ENCODE results near the gene IL17RC. TPM values are rescaled to one million over a fixed set of nuclear protein-coding genes. Genes with fewer than 3 reads are reported as not detected.
"Not testable (repeated sequence)": the region's sequence is repeated elsewhere in the genome, so short reads cannot be mapped to it uniquely, and the experiment has no call there.

Gene IL17RC
- total RNA-seq, 4 donors from 2014 or later, result 9.7 to 63.7 (median 33.9) TPM

GRCh38 chr3:9937486-9938238 lies 20.8 kb downstream of the IL17RC start:
- no peak overlapping the region for H3K4me3 ChIP-seq
- intact Hi-C loops (cut with DNase I; ENCODE audit: low total_unique reads), result no loop called here
- TF ChIP-seq, protein P1, sequence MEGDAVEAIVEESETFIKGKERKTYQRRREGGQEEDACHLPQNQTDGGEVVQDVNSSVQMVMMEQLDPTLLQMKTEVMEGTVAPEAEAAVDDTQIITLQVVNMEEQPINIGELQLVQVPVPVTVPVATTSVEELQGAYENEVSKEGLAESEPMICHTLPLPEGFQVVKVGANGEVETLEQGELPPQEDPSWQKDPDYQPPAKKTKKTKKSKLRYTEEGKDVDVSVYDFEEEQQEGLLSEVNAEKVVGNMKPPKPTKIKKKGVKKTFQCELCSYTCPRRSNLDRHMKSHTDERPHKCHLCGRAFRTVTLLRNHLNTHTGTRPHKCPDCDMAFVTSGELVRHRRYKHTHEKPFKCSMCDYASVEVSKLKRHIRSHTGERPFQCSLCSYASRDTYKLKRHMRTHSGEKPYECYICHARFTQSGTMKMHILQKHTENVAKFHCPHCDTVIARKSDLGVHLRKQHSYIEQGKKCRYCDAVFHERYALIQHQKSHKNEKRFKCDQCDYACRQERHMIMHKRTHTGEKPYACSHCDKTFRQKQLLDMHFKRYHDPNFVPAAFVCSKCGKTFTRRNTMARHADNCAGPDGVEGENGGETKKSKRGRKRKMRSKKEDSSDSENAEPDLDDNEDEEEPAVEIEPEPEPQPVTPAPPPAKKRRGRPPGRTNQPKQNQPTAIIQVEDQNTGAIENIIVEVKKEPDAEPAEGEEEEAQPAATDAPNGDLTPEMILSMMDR (IDR thresholded peaks at IDR 0.05), result no peak
- TF ChIP-seq POLR2A (IDR thresholded peaks at IDR 0.05), result no peak
- H3K36me3 ChIP-seq, result no peaks in the 10 kb centered on the region
- H3K27ac ChIP-seq, result no peak overlapping the region
- H3K9me3 ChIP-seq, result no peaks in the 10 kb centered on the region
- H3K27me3 ChIP-seq, result no peaks in the 10 kb centered on the region
- DNase-seq, result no peak
- H3K4me1 ChIP-seq, result peaks cover 5 to 9% of the 10 kb centered on the region in 2 donors

DNA sequence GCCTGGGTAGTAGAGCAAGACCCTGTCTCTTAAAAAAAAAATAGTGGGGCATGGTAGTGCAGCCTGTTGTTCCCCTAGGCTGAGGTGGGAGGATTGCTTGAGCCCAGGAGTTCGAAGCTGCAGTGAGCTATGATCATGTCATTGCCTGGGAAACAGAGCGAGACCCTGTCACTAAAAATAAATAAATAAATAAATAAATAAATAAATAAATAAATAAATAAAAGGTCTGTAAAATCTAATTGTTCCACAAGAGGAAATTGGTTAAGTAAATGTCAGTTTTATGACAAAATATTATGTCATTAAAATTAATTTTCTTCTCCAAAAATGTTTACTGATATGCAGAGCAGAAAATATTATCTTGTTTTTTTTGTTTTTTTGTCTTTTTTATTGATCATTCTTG lies 22.1 kb downstream of the IL17RC start:
- intact Hi-C loops (cut with DNase I; ENCODE audit: low total_unique reads), result no loop called here

GRCh38 chr3:9939906-9940305 lies 23.0 kb downstream of the IL17RC start:
- DNase-seq, H3K36me3 ChIP-seq: not testable (repeated sequence)

More for the DNA sequence above, 22.1 kb downstream of the IL17RC start:
- no peak overlapping the region for H3K4me3 ChIP-seq
- no peaks in the 10 kb centered on the region for H3K27me3 ChIP-seq
- peaks cover 5 to 9% of the 10 kb centered on the region in 2 donors for H3K4me1 ChIP-seq
- TF ChIP-seq, protein P1 (IDR thresholded peaks at IDR 0.05), result no peak
- TF ChIP-seq POLR2A (IDR thresholded peaks at IDR 0.05), result no peak
- H3K9me3 ChIP-seq, result no peaks in the 10 kb centered on the region
- no peak overlapping the region for H3K27ac ChIP-seq
- DNase-seq, result no peak
- H3K36me3 ChIP-seq, result no peaks in the 10 kb centered on the region

DNA sequence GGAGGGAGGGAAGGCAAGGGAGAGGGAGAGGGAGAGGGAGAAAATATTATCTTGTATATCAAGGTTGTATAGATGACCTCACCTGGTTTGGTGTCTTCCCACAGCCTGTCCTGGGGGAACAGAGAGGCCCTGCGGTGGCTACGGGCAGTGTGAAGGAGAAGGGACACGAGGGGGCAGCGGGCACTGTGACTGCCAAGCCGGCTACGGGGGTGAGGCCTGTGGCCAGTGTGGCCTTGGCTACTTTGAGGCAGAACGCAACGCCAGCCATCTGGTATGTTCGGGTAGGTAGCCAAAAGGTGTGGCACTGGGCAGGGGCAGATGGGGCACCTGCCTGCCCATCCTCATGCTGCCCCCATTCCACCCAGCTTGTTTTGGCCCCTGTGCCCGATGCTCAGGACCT lies 23.8 kb downstream of the IL17RC start:
- intact Hi-C loops (cut with DNase I; ENCODE audit: low total_unique reads), result no loop called here
- H3K4me3 ChIP-seq, result no peak overlapping the region
- H3K9me3 ChIP-seq, result no peaks in the 10 kb centered on the region
- H3K27ac ChIP-seq, result no peak overlapping the region
- TF ChIP-seq POLR2A (IDR thresholded peaks at IDR 0.05), result no peak
- TF ChIP-seq, protein P1 (IDR thresholded peaks at IDR 0.05), result no peak
- peaks cover 0 to 3% of the 10 kb centered on the region in 2 donors for H3K4me1 ChIP-seq
- no peak for DNase-seq
- no peaks in the 10 kb centered on the region for H3K36me3 ChIP-seq
- no peaks in the 10 kb centered on the region for H3K27me3 ChIP-seq

More at GRCh38 chr3:9939906-9940305, 23.0 kb downstream of the IL17RC start:
- intact Hi-C loops (cut with DNase I; ENCODE audit: low total_unique reads); H3K4me1 ChIP-seq; H3K4me3 ChIP-seq; H3K27ac ChIP-seq; H3K27me3 ChIP-seq; H3K9me3 ChIP-seq: not testable (repeated sequence)

DNA sequence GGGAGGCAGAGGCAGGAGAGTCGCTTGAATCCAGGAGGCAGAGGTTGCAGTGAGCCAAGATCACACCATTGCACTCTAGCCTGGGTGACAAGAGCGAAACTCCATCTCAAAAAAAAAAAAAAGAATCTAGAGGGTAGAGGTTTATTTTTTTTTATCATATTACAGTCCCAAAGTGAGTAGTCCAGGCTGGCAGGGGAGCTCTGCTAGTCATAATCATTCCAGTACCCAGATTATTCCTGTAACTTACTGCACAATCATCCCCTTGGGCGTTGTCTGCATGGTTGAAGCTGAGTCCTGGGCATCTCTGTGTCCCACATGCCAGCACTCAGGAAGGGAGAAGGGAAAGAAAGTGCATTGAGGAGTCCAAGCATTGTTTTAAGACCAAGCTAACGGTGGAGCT lies 25.3 kb downstream of the IL17RC start:
- Histone ChIP-seq H3K9me3 (no peaks in the 10 kb centered on the region), H3K4me3 (no peak overlapping the region), H3K4me1 (no peaks in the 10 kb centered on the region), H3K27ac (no peak overlapping the region), H3K27me3 (no peaks in the 10 kb centered on the region), H3K36me3 (no peaks in the 10 kb centered on the region)
- TF ChIP-seq POLR2A (IDR thresholded peaks at IDR 0.05), result no peak
- TF ChIP-seq, protein P1 (IDR thresholded peaks at IDR 0.05), result no peak
- intact Hi-C loops (cut with DNase I; ENCODE audit: low total_unique reads), result no loop called here
- no peak for DNase-seq
